A673 (cell line): Measurements from ENCODE around the gene FMO2. TPM values are rescaled to one million over a fixed set of nuclear protein-coding genes. Genes with fewer than 3 reads are reported as not detected.

ENCODE experiments used
- BruUV-seq: library from RNA; stranded (reverse); fragments of 400-500 nt; replicated peaks from 2 replicates; lab custom pipeline; 2021; lab: Mats Ljungman, UMichigan
- CTCF ChIA-PET: fragments of 300-600 bp; sonication (Branson Sonifier 250); formaldehyde crosslinking; loops from one replicate; lab custom pipeline; 2022; ENCODE audit warnings: antibody characterized with exemption; lab: Charles Lee
- POLR2A ChIA-PET: fragments of 300-600 bp; sonication (Branson Sonifier 250); formaldehyde crosslinking; loops from one replicate; lab custom pipeline; 2022; ENCODE audit warnings: antibody characterized with exemption; ENCODE audit not compliant: low non-redundant PET; lab: Charles Lee
- DNase-seq: peaks from one replicate; pipeline ENCODE4 v3.0.0-alpha.2; 2015; ENCODE audit warnings: low spot score
- H3K27ac ChIP-seq: fragments of 200-600 bp; sonication (generic); 2 replicates; pipeline ENCODE4 v1.5.1; 2016; ENCODE audit warnings: mixed run types, low read depth, mild to moderate bottlenecking, mixed read lengths, antibody characterized with exemption, low read length; ENCODE audit not compliant: poor library complexity, severe bottlenecking
- H3K27me3 ChIP-seq: fragments of 200-600 bp; sonication (generic); replicated peaks from 2 replicates; pipeline ENCODE4 v1.6.1; 2017; ENCODE audit warnings: mixed run types, low read depth, mild to moderate bottlenecking, mixed read lengths, antibody characterized with exemption, low read length; ENCODE audit not compliant: insufficient read depth, poor library complexity
- H3K36me3 ChIP-seq: fragments of 200-600 bp; sonication (generic); 2 replicates; pipeline ENCODE4 v1.6.1; 2016; ENCODE audit warnings: mixed run types, mild to moderate bottlenecking, mixed read lengths, antibody characterized with exemption, low read length; ENCODE audit not compliant: insufficient read depth, poor library complexity, severe bottlenecking
- H3K4me1 ChIP-seq: fragments of 200-600 bp; sonication (generic); 2 replicates; pipeline ENCODE4 v1.6.1; 2017; ENCODE audit warnings: mixed run types, mild to moderate bottlenecking, mixed read lengths, antibody characterized with exemption, low read length; ENCODE audit not compliant: insufficient read depth, poor library complexity, severe bottlenecking
- H3K4me3 ChIP-seq: fragments of 200-600 bp; sonication (generic); 2 replicates; pipeline ENCODE4 v1.5.1; 2016; ENCODE audit warnings: low read depth, mixed run types, mild to moderate bottlenecking, mixed read lengths, low read length; ENCODE audit not compliant: poor library complexity, severe bottlenecking
- H3K9me3 ChIP-seq: fragments of 200-600 bp; sonication (generic); 2 replicates; pipeline ENCODE4 v1.6.1; 2016; ENCODE audit warnings: mixed run types, low read depth, mild to moderate bottlenecking, mixed read lengths, antibody characterized with exemption, low read length; ENCODE audit not compliant: poor library complexity, severe bottlenecking
- EZH2 ChIP-seq: fragments of 200-600 bp; sonication (generic); IDR thresholded peaks from 2 replicates; pipeline ENCODE4 v1.6.1; 2017; ENCODE audit warnings: borderline replicate concordance, low read depth, mild to moderate bottlenecking, mixed read lengths, antibody characterized with exemption, low read length; ENCODE audit not compliant: poor library complexity, severe bottlenecking
- intact Hi-C: fragments of 100-400 bp; cut with micrococcal nuclease; formaldehyde crosslinking; loops from one replicate; pipeline ENCODE4 v1.10.0; 2022; ENCODE audit not compliant: unreplicated experiment
- total RNA-seq: library from RNA; stranded (reverse); gene quantifications from 2 replicates; pipeline ENCODE4 v1.2.3, GENCODE V29; 2021
- TF ChIP-seq, protein P1 (sequence below): fragments of 300-800, 200-600 bp; sonication (generic); conservative IDR thresholded peaks from 2 replicates; pipeline ENCODE4 v1.5.1; 2017; ENCODE audit warnings: low read depth, mild to moderate bottlenecking, antibody characterized with exemption, low read length, moderate library complexity, mixed read lengths

FMO2 gene
- total RNA-seq, 1 experiment from 2014 or later = not detected

DNA sequence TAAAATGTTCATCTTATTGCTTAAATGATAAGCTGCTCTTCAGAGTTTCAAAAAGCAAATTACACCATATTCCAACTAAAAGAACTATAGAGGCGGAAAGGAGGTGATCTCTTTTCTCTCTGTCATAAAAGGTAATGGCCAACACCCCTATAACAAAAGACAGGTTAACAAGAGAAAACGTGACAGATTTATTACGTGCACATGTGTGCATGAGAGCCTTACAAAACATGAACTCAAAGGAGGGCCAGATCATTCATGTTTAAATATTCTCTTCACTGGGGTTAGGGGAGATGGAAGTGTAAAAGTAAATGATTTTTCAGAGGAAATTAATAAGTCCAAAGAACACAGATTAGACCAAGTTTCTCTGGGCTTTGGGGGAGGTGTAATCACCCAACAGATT, 26.5 kb upstream of the FMO2 start:
- Histone ChIP-seq H3K36me3 (no peaks in the 10 kb centered on the region), H3K9me3 (no peaks in the 10 kb centered on the region), H3K27ac (no peak overlapping the region), H3K4me3 (no peak overlapping the region), H3K27me3 (no peaks in the 10 kb centered on the region), H3K4me1 (no peaks in the 10 kb centered on the region)
- CTCF ChIA-PET = no interaction called here
- no peak for TF ChIP-seq EZH2
- TF ChIP-seq, protein P1, sequence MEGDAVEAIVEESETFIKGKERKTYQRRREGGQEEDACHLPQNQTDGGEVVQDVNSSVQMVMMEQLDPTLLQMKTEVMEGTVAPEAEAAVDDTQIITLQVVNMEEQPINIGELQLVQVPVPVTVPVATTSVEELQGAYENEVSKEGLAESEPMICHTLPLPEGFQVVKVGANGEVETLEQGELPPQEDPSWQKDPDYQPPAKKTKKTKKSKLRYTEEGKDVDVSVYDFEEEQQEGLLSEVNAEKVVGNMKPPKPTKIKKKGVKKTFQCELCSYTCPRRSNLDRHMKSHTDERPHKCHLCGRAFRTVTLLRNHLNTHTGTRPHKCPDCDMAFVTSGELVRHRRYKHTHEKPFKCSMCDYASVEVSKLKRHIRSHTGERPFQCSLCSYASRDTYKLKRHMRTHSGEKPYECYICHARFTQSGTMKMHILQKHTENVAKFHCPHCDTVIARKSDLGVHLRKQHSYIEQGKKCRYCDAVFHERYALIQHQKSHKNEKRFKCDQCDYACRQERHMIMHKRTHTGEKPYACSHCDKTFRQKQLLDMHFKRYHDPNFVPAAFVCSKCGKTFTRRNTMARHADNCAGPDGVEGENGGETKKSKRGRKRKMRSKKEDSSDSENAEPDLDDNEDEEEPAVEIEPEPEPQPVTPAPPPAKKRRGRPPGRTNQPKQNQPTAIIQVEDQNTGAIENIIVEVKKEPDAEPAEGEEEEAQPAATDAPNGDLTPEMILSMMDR = no peak
- POLR2A ChIA-PET = no interaction called here
- no TSS peak for BruUV-seq
- intact Hi-C loops = no loop called here
- no peak for DNase-seq

DNA sequence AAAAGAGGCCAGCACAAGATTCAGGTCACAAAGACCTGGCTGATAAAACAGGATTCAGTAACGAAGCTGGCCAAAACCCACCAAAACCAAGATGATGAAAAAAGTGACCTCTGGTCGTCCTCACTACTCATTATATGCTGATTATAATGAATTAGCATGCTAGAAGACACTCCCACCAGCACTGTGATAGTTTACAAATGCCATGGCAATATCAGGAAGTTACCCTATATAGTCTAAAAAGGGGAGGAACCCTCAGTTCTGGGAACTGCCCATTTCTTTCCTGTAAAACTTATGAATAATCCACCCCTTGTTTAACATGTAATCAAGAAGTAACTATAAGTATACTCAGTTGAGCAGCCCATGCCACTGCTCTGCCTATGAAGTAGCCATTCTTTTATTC, 26.0 kb upstream of the FMO2 start:
- TF ChIP-seq, protein P1 = no peak
- TF ChIP-seq EZH2 = no peak
- no peak for DNase-seq
- H3K9me3 ChIP-seq = no peaks in the 10 kb centered on the region
- no peaks in the 10 kb centered on the region for H3K4me1 ChIP-seq
- BruUV-seq = no TSS peak
- intact Hi-C loops = no loop called here
- H3K4me3 ChIP-seq = no peak overlapping the region
- H3K27me3 ChIP-seq = no peaks in the 10 kb centered on the region
- no peak overlapping the region for H3K27ac ChIP-seq
- POLR2A ChIA-PET = no interaction called here
- CTCF ChIA-PET = no interaction called here
- H3K36me3 ChIP-seq = no peaks in the 10 kb centered on the region

DNA sequence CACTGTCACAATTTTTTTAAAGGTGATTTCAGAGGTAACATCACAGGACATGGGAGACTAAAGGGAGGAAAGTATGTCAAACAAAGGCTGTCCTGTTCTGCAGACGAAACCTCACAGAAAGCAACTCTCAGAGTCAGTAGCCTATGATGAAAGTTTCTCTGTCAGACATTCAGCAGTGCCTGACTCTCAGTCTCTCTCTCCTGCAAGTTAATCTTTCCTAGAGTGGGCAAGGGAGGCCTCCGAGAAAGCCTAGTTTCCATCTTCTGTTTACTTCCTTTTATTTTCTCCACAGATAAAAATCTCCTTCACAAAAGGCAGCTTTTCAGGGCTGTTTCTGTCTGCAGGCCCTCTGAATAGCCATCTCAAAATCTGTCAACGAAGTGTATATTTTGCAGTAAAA, 24.9 kb upstream of the FMO2 start:
- no peaks in the 10 kb centered on the region for H3K36me3 ChIP-seq
- no peak overlapping the region for H3K4me3 ChIP-seq
- ChIA-PET POLR2A (no interaction called here), CTCF (no interaction called here)
- DNase-seq = no peak
- TF ChIP-seq, protein P1 = no peak
- TF ChIP-seq EZH2 = no peak
- no peaks in the 10 kb centered on the region for H3K27me3 ChIP-seq
- H3K9me3 ChIP-seq = no peaks in the 10 kb centered on the region
- no peak overlapping the region for H3K27ac ChIP-seq
- BruUV-seq = no TSS peak
- intact Hi-C loops = no loop called here
- no peaks in the 10 kb centered on the region for H3K4me1 ChIP-seq
